GM18507 (cell line): ENCODE results near the gene CLCA4.
"Not testable (repeated sequence)": the region's sequence is repeated elsewhere in the genome, so short reads cannot be mapped to it uniquely, and the experiment has no call there.

Experiments used
- DNase-seq: peaks from one replicate; pipeline ENCODE4 v3.0.0; 2011; ENCODE audit warnings: low read depth; ENCODE audit not compliant: insufficient read length; ENCODE audit errors: extremely low spot score
- FAIRE-seq: peaks from 2 replicates; lab custom pipeline; 2011; peaks lifted over from hg19 to GRCh38; lab: Jason Lieb, UNC

The CLCA4 gene, protein sequence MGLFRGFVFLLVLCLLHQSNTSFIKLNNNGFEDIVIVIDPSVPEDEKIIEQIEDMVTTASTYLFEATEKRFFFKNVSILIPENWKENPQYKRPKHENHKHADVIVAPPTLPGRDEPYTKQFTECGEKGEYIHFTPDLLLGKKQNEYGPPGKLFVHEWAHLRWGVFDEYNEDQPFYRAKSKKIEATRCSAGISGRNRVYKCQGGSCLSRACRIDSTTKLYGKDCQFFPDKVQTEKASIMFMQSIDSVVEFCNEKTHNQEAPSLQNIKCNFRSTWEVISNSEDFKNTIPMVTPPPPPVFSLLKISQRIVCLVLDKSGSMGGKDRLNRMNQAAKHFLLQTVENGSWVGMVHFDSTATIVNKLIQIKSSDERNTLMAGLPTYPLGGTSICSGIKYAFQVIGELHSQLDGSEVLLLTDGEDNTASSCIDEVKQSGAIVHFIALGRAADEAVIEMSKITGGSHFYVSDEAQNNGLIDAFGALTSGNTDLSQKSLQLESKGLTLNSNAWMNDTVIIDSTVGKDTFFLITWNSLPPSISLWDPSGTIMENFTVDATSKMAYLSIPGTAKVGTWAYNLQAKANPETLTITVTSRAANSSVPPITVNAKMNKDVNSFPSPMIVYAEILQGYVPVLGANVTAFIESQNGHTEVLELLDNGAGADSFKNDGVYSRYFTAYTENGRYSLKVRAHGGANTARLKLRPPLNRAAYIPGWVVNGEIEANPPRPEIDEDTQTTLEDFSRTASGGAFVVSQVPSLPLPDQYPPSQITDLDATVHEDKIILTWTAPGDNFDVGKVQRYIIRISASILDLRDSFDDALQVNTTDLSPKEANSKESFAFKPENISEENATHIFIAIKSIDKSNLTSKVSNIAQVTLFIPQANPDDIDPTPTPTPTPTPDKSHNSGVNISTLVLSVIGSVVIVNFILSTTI

GRCh38 chr1:86546787-86547221 is at the start of gene CLCA4:
Gene CLCA4 (plus strand): TSS chr1:86547078. CDS start chr1:86547120, 42 bp downstream.
- no peak for DNase-seq

DNA sequence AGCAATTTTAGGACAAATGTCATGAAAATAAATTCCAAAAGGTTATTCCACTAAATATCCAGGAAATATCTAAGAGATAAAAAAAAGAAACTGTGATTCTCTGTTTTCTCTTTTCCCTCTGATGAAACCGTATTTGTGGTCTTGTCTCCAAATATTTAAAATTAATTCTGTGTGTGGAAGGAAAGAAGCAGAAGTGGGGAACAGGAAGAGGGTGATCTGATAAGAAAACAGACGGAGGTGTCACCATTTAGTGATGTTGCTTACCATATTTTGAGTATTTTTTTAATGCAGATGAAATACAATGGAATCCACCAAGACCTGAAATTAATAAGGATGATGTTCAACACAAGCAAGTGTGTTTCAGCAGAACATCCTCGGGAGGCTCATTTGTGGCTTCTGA is 48.6 kb upstream of the CLCA4 start:
- no peak for FAIRE-seq
- DNase-seq = no peak

More at GRCh38 chr1:86546787-86547221, at the start of gene CLCA4:
- FAIRE-seq = no peak

DNA sequence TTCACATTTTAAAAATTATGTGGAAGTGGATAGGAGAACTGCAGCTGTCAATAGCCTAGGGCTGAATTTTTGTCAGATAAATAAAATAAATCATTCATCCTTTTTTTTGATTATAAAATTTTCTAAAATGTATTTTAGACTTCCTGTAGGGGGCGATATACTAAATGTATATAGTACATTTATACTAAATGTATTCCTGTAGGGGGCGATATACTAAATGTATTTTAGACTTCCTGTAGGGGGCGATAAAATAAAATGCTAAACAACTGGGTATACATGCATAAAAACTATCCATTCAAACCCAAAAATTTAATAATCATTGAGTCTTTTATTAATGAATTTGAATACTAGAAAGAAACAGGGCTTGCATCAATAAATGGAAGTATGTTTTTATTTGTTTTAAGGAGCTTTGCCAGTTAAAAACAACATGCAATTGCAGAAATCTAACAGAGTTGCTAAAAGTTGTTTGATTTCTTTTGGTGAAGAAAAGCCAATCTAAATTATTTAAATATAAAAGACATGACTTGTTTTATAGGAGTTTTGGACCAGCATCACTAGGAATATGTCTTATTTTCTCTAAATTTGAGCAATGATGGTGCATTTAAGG is 46.8 kb upstream of the CLCA4 start:
- peak; percentile 7 for DNase-seq
- FAIRE-seq = no peak

DNA sequence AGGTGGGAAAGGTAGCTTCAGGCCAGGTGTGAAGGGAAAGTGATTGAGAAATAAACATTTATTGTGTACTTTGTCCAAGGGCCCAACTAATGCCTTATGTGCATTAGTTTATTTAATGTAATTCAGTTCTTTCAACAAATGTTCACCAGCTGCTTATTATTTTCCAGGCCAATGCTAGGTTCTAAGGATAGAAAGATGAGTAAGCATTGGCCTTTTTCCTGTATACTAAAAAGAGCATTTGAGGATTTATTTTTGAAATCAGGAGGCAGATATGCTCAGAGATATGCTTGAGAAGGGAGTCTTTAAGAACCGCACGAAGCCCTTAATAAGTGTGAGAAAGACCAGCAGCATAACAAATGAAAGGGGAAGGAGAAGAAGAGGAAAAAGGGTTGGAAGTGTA is 46.2 kb upstream of the CLCA4 start:
- no peak for FAIRE-seq
- no peak for DNase-seq

DNA sequence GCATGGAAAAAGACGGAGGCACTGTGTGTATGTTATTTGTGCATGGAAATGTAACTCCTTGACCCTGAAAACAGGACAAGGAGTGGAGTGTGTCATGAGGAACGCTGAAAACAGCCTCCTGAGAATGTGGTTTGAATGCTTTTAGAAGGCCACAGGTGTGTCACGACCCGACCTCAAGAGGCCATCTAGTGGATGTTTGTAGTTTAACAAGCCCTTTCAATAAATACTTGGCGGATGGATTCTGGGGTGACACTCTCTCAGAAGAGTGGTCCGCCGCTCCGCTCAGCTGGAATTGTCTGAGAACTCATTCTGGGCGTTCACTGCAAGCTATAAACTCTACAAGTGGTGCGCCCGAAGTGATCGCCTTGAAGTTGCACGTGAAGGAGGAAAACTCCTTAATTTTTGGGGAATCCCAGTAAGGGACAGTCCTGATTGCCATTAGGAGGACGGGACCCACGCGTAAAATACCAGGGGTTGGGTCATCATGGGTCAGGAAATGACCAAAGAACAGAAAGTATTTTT is 44.7 kb upstream of the CLCA4 start:
- peak; percentile 95 for FAIRE-seq
- DNase-seq = not testable (repeated sequence)

- FAIRE-seq (no peak), DNase-seq (no peak)
Observed at GRCh38 chr1:86502721-86503405, 44.0 kb upstream of the CLCA4 start.

DNA sequence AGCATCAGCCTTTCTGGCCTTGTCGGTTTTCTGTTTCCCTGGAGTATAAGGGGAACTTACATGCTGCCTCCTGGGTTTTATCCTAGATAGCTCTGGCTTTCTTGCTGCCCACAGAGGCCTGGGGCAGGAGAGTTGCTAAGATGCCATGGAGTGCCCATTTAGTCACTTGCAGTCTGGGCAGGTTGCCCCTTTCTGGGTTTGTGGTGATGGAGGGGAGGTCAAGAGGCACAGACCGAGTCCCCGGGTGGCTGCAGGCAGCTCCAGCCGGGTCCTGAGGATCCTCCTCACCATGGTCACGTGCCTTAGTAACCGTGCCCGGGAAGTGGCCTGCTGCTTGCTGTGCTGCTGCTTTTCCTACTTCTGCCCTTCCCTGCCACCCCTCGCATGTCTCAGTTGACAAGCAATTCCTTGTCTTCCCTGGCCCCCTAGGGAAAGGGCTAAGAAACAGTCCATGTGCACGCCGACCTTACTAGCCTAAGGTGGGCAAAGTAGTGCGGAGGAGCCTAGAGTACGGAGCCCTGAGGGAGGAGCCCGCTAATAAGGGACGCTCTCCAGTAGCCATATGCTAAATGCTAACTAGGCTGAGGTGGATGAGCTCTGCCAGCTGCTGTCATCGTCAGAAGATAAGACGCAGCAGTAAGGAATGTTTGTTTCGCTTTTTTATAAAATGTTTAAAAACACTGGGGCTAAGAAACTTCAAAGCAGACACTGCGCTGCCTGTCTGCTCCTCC is 43.3 kb upstream of the CLCA4 start:
- DNase-seq (no peak), FAIRE-seq (no peak)

- DNase-seq = no peak
- no peak for FAIRE-seq
Observed at GRCh38 chr1:86504137-86504479, 42.8 kb upstream of the CLCA4 start.

DNA sequence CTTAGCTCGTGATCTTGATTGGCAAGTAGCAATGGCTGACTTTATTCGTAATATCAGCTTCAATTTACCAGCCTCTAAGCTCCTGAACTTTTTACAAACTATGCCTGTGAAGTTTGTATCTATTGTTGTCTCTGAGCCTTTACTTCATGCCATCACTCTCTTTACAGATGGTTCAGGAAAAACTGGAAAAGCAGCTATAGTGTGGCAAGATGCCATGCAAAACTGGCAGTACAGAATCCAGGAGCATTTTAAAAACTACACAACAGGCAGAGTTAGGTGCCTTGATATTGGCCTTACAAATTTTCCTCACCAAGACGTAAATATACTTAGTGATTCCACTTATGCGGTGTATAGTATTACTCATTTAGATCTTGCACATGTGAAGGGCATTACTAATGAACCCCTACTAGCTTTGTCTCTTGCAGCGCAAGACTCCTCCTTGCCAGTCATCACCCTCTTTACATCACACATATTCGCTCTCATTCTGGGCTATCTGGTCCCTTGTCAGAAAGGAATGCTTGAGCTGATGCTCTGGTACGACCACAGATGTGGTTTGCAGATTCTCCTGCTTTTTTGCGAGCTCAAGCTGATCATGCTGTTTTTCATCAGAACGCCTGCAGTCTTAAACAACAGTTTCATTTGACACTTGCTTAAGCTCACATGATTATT is 41.8 kb upstream of the CLCA4 start:
- no peak for DNase-seq
- FAIRE-seq = no peak

DNA sequence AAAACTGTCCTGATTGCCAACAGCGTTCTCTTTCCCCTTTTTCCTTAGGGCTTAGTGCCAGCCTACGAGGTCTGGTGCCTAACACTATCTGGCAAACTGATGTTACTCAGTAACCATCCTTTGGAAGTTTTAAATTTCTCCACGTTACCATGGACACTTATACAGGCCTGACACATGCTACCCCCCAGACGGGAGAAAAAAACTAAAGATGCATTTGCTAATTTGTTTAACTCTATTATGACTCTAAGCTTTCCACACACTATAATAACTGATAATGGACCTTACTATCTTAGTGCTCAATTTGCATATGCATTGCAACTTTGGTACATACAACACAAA is 41.3 kb upstream of the CLCA4 start:
- DNase-seq (no peak), FAIRE-seq (no peak)

GRCh38 chr1:86507935-86508582 is 38.8 kb upstream of the CLCA4 start:
- peak; percentile 86 for FAIRE-seq
- no peak for DNase-seq

GRCh38 chr1:86508583-86508969 is 38.3 kb upstream of the CLCA4 start:
- DNase-seq = no peak
- no peak for FAIRE-seq

DNA sequence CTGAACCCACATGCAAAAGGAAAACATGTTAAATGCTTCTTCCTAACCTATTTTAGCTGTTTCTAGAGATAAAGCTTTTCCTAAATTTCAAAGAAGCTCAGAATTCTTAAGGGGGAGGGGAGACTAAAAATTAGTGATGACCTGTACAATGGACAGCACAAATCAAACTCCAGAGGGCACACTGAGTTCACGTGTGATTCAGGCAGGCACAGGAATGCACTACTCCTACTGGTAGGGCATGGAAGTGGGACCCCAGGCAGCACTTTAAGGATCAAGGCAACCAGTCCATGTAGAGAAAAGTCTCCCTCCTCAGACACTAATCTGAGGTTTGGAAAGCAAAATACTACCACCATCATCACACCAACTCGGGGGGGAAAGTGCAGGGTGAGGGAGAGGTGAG is 31.3 kb upstream of the CLCA4 start:
- FAIRE-seq = no peak
- DNase-seq = no peak

DNA sequence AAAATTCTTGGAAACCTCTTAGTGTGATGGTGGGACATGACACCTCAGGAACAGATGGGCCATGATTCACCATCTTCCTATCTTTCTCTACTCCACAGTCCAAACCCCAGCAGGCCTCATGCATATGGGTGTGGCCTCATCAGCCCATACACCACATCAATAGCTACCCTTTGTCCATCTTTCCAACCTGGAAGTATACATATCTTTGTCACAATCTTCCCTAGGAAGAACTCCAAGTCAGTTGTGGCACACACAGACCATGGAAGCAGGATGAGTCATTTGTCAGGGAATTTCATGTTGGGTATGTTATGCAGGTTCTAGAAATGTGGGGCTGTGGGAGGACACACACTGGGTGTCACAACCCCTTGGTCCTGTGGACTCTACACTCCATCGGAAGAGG is 30.5 kb upstream of the CLCA4 start:
- DNase-seq (no peak), FAIRE-seq (no peak)

- FAIRE-seq (no peak), DNase-seq (no peak)
Observed at GRCh38 chr1:86517336-86517735, 29.5 kb upstream of the CLCA4 start.

- DNase-seq (no peak), FAIRE-seq (no peak)
Observed at GRCh38 chr1:86520789-86521521, 25.9 kb upstream of the CLCA4 start.

- FAIRE-seq (no peak), DNase-seq (no peak)
Observed at GRCh38 chr1:86521522-86521891, 25.4 kb upstream of the CLCA4 start.
